ENCODE results near the gene STH.

The STH gene

GRCh38 chr17:45964634-45965033 is 34.4 kb upstream of the STH start:
- TF ChIP-seq PPARA (CRISPR knock-in tag; IDR thresholded peaks at IDR 0.05; ENCODE audit: borderline replicate concordance) (no peak), TSHZ2 (CRISPR knock-in tag; IDR thresholded peaks at IDR 0.05) (no peak), ESRRG (CRISPR knock-in tag; IDR thresholded peaks at IDR 0.05) (no peak), TOX (CRISPR knock-in tag; IDR thresholded peaks at IDR 0.05; ENCODE audit: borderline replicate concordance) (no peak), BACH2 (CRISPR knock-in tag; IDR thresholded peaks at IDR 0.05; ENCODE audit: borderline replicate concordance) (no peak), ZNF8 (CRISPR knock-in tag; IDR thresholded peaks at IDR 0.05) (no peak)
- no peak for ATAC-seq

- ATAC-seq, result no peak
- TF ChIP-seq CSRNP3 (CRISPR knock-in tag; IDR thresholded peaks at IDR 0.05), result no peak
- no peak for TF ChIP-seq TSHZ2 (CRISPR knock-in tag; IDR thresholded peaks at IDR 0.05)
- TF ChIP-seq ISL1 (CRISPR knock-in tag; IDR thresholded peaks at IDR 0.05), result no peak
- no peak for TF ChIP-seq CREB5 (CRISPR knock-in tag; IDR thresholded peaks at IDR 0.05; ENCODE audit: low read depth)
- TF ChIP-seq POU6F1 (CRISPR knock-in tag; IDR thresholded peaks at IDR 0.05; ENCODE audit: borderline replicate concordance, low read depth), result no peak
- TF ChIP-seq TCF4 (CRISPR knock-in tag; IDR thresholded peaks at IDR 0.05; ENCODE audit: borderline replicate concordance), result no peak
- no peak for TF ChIP-seq PATZ1 (CRISPR knock-in tag; IDR thresholded peaks at IDR 0.05; ENCODE audit: borderline replicate concordance)
- TF ChIP-seq TOX (CRISPR knock-in tag; IDR thresholded peaks at IDR 0.05; ENCODE audit: borderline replicate concordance), result no peak
- TF ChIP-seq OSR1 (CRISPR knock-in tag; IDR thresholded peaks at IDR 0.05), result no peak
- no peak for TF ChIP-seq ZFP30 (CRISPR knock-in tag; IDR thresholded peaks at IDR 0.05)
- TF ChIP-seq ARNTL (CRISPR knock-in tag; IDR thresholded peaks at IDR 0.05; ENCODE audit: borderline replicate concordance, low read depth), result no peak
These were observed 33.2 kb upstream of the STH start for GRCh38 chr17:45965812-45966211.

- no peak for ATAC-seq
- no peak for TF ChIP-seq TOX (CRISPR knock-in tag; IDR thresholded peaks at IDR 0.05; ENCODE audit: borderline replicate concordance)
- TF ChIP-seq CREB5 (CRISPR knock-in tag; IDR thresholded peaks at IDR 0.05; ENCODE audit: low read depth), result no peak
- TF ChIP-seq ZC3H10 (CRISPR knock-in tag; IDR thresholded peaks at IDR 0.05), result no peak
- no peak for TF ChIP-seq ZNF70 (CRISPR knock-in tag; IDR thresholded peaks at IDR 0.05)
These were observed 32.3 kb upstream of the STH start for GRCh38 chr17:45966606-45967280.
